CD14-positive monocyte (primary cell): ENCODE measurements around the gene SLC9A9. TPM values are rescaled to one million over a fixed set of nuclear protein-coding genes. Genes with fewer than 3 reads are reported as not detected.

Source experiments
- DNase-seq, 3 donors: peaks; one replicate each; pipeline ENCODE4 v3.0.0-alpha.2; 2011 to 2022
- H2AFZ ChIP-seq: 2 replicates; pipeline ENCODE4 v1.6.0; 2012; ENCODE audit warnings: mild to moderate bottlenecking, low read depth, low read length, inconsistent platforms; ENCODE audit not compliant: insufficient read depth, poor library complexity, severe bottlenecking
- H3K27ac ChIP-seq, 2 donors: 1 replicate in 1 of 2; 2 replicates in 1 of 2; pipeline ENCODE4 v1.5.1; 2012 to 2013; ENCODE audit warnings: low read length in 2 of 2, control low read depth in 1 of 2, inconsistent platforms in 1 of 2, low read depth in 1 of 2, mild to moderate bottlenecking in 1 of 2
- H3K27me3 ChIP-seq, 2 donors: one replicate each; pipeline versions ENCODE4 v1.6.0 to v1.6.1; 2011 to 2013; ENCODE audit warnings: low read length in 2 of 2; ENCODE audit not compliant: control insufficient read depth in 2 of 2, insufficient read depth in 2 of 2
- H3K36me3 ChIP-seq, 2 donors: replicated peaks in 1 of 2; 1 replicate in 1 of 2; 2 replicates in 1 of 2; pipeline versions ENCODE4 v1.5.1 to v1.6.1; 2012 to 2013; ENCODE audit warnings: low read length in 2 of 2, control low read depth in 1 of 2, inconsistent platforms in 1 of 2, mild to moderate bottlenecking in 1 of 2; ENCODE audit not compliant: insufficient read depth in 2 of 2, control insufficient read depth in 1 of 2
- H3K4me1 ChIP-seq, 2 donors: 1 replicate in 1 of 2; 2 replicates in 1 of 2; pipeline versions ENCODE4 v1.5.1 to v1.6.1; 2012 to 2013; ENCODE audit warnings: low read length in 2 of 2, control low read depth in 1 of 2, inconsistent platforms in 1 of 2, mild to moderate bottlenecking in 1 of 2, moderate library complexity in 1 of 2; ENCODE audit not compliant: insufficient read depth in 2 of 2, control insufficient read depth in 1 of 2
- H3K4me2 ChIP-seq: replicated peaks from 2 replicates; pipeline ENCODE3; 2012; ENCODE audit warnings: low read length, moderate library complexity, mild to moderate bottlenecking; ENCODE audit not compliant: poor library complexity, severe bottlenecking; ENCODE audit errors: extremely low read depth
- H3K4me3 ChIP-seq, 3 experiments: fragments of 200-600 bp in 1 of 3; sonication (generic) in 1 of 3; replicated peaks in 1 of 3; 1 replicate in 2 of 3; 2 replicates in 1 of 3; pipeline ENCODE4 v1.5.1; 2011 to 2013; ENCODE audit warnings: low read length in 3 of 3, mild to moderate bottlenecking in 3 of 3, control low read depth in 2 of 3, low read depth in 2 of 3, inconsistent platforms in 1 of 3, moderate library complexity in 1 of 3
- H3K79me2 ChIP-seq: 2 replicates; pipeline ENCODE4 v1.6.0; 2012; ENCODE audit warnings: mild to moderate bottlenecking, control low read depth, inconsistent platforms, low read length, moderate library complexity; ENCODE audit not compliant: insufficient read depth
- H3K9ac ChIP-seq: 2 replicates; pipeline ENCODE4 v1.6.0; 2017; ENCODE audit warnings: low read length, mild to moderate bottlenecking; ENCODE audit not compliant: insufficient read depth, poor library complexity, severe bottlenecking
- H3K9me3 ChIP-seq, 2 donors: replicated peaks in 1 of 2; 1 replicate in 1 of 2; 2 replicates in 1 of 2; pipeline versions ENCODE4 v1.5.1 to v1.6.1; 2012 to 2013; ENCODE audit warnings: low read length in 2 of 2, control low read depth in 1 of 2; ENCODE audit not compliant: control insufficient read depth in 1 of 2, insufficient read depth in 1 of 2
- H4K20me1 ChIP-seq: 2 replicates; pipeline ENCODE4 v1.6.0; 2012; ENCODE audit warnings: mild to moderate bottlenecking, low read length, control low read depth, moderate library complexity; ENCODE audit not compliant: insufficient read depth
- H3K27ac Mint-ChIP-seq, 7 donors: one replicate each; pipeline ENCODE4 v1.8.0; 2020; ENCODE audit warnings: mild to moderate bottlenecking in 7 of 7, mixed read lengths in 7 of 7, moderate library complexity in 6 of 7, inconsistent platforms in 2 of 7
- H3K27me3 Mint-ChIP-seq, 3 donors: one replicate each; pipeline ENCODE4 v1.8.0; 2021 to 2022; ENCODE audit warnings: low read depth in 3 of 3, mild to moderate bottlenecking in 3 of 3, mixed read lengths in 3 of 3, moderate library complexity in 3 of 3, inconsistent platforms in 1 of 3
- H3K36me3 Mint-ChIP-seq, 2 donors: one replicate each; pipeline ENCODE4 v1.8.0; 2020; ENCODE audit warnings: mixed read lengths in 2 of 2, inconsistent platforms in 1 of 2, mild to moderate bottlenecking in 1 of 2
- H3K4me1 Mint-ChIP-seq: one replicate; pipeline ENCODE4 v1.8.0; 2020; ENCODE audit warnings: mild to moderate bottlenecking, mixed read lengths
- H3K4me3 Mint-ChIP-seq, 2 donors: one replicate each; pipeline ENCODE4 v1.8.0; 2020; ENCODE audit warnings: mild to moderate bottlenecking in 2 of 2, mixed read lengths in 2 of 2, moderate library complexity in 1 of 2
- H3K9me3 Mint-ChIP-seq, 7 donors: one replicate each; pipeline ENCODE4 v1.8.0; 2020 to 2022; ENCODE audit warnings: mixed read lengths in 7 of 7, mild to moderate bottlenecking in 6 of 7, moderate library complexity in 6 of 7, inconsistent platforms in 2 of 7
- CTCF ChIP-seq: fragments of 200-600 bp; IDR thresholded peaks from one replicate; pipeline ENCODE4 v1.8.0; 2022; ENCODE audit warnings: antibody characterized with exemption, mild to moderate bottlenecking
- WGBS: methylation state at CpG from one replicate; pipeline ENCODE4 v1.1.5; 2013; ENCODE audit warnings: missing lambda C conversion rate; ENCODE audit not compliant: insufficient coverage; 5-methylcytosine and 5-hydroxymethylcytosine counted together
- intact Hi-C, 2 donors: fragments of 100-400 bp; cut with micrococcal nuclease; formaldehyde crosslinking; loops; one replicate each; pipeline versions ENCODE4 v1.15.0 to v1.15.1; 2023
- polyA plus RNA-seq, 3 donors: library from polyadenylated mRNA; depleted of rRNA in 1 of 3; unstranded in 2 of 3; stranded (reverse) in 1 of 3; fragments of 300-500 nt in 2 of 3; fragments of >200 nt in 1 of 3; fragmentation: Illumina TruSeq in 2 of 3; gene quantifications; 1 replicate in 2 of 3; 2 replicates in 1 of 3; pipeline ENCODE4 v1.2.3, GENCODE V29; 2012 to 2021

Gene SLC9A9
- polyA plus RNA-seq, 3 donors = 14.1 to 32.8 (median 27.0) TPM

GRCh38 chr3:143783851-143784370 lies 64.4 kb downstream of the SLC9A9 start:
- Histone ChIP-seq H2AFZ (no peak overlapping the region), H3K4me1 (peaks cover 7 to 8% of the 10 kb centered on the region in 2 donors), H3K79me2 (no peaks in the 10 kb centered on the region), H4K20me1 (no peaks in the 10 kb centered on the region), H3K9ac (no peak overlapping the region), H3K4me2 (no peak overlapping the region), H3K9me3 (no peaks in the 10 kb centered on the region), H3K27ac (no peak overlapping the region), H3K4me3 (no peak overlapping the region), H3K27me3 (no peaks in the 10 kb centered on the region), H3K36me3 (no peaks in the 10 kb centered on the region)
- Mint-ChIP-seq H3K9me3 (peaks cover 0 to 4% (median 1%) of the 10 kb centered on the region in 7 donors), H3K4me1 (peaks cover 14% of the 10 kb centered on the region), H3K36me3 (peaks cover 19 to 22% of the 10 kb centered on the region in 2 donors), H3K27me3 (no peaks in the 10 kb centered on the region), H3K27ac (no peak overlapping the region), H3K4me3 (no peak overlapping the region)
- no peak for TF ChIP-seq CTCF
- intact Hi-C loops = no loop called here
- 70% methylated on average over 2 of the region's 4 CpGs for WGBS
- no peak for DNase-seq

- no peaks in the 10 kb centered on the region for H3K79me2 ChIP-seq
- no peak overlapping the region for H3K27ac ChIP-seq
- no CpG with 5 or more reads among the region's 4 CpGs for WGBS
- H4K20me1 ChIP-seq = peaks cover 1% of the 10 kb centered on the region
- H2AFZ ChIP-seq = peak overlapping the region; percentile 10
- intact Hi-C loops = no loop called here
- peak; percentile 73 for TF ChIP-seq CTCF
- no peak overlapping the region for H3K4me3 ChIP-seq
- no peaks in the 10 kb centered on the region for H3K36me3 ChIP-seq
- no peaks in the 10 kb centered on the region for H3K9me3 ChIP-seq
- DNase-seq = peak; percentile 5 to 58 (median 35)
- no peaks in the 10 kb centered on the region for H3K27me3 Mint-ChIP-seq
- H3K9ac ChIP-seq = no peak overlapping the region
- no peak overlapping the region for H3K27ac Mint-ChIP-seq
- H3K4me3 Mint-ChIP-seq = no peak overlapping the region
- H3K4me1 ChIP-seq = no peaks in the 10 kb centered on the region
- peaks cover 17 to 27% of the 10 kb centered on the region in 2 donors for H3K36me3 Mint-ChIP-seq
- H3K9me3 Mint-ChIP-seq = no peaks in the 10 kb centered on the region
- H3K4me1 Mint-ChIP-seq = peaks cover 3% of the 10 kb centered on the region
- H3K27me3 ChIP-seq = no peaks in the 10 kb centered on the region
- peak overlapping the region; percentile 38 for H3K4me2 ChIP-seq
Observed at GRCh38 chr3:143775459-143775858, 72.8 kb downstream of the SLC9A9 start.
